ENCODE results near the gene RBPMS2. TPM values are rescaled to one million over a fixed set of nuclear protein-coding genes. Genes with fewer than 3 reads are reported as not detected.

RBPMS2 gene
- polyA plus RNA-seq, 1 experiment, result 0.88 TPM

DNA sequence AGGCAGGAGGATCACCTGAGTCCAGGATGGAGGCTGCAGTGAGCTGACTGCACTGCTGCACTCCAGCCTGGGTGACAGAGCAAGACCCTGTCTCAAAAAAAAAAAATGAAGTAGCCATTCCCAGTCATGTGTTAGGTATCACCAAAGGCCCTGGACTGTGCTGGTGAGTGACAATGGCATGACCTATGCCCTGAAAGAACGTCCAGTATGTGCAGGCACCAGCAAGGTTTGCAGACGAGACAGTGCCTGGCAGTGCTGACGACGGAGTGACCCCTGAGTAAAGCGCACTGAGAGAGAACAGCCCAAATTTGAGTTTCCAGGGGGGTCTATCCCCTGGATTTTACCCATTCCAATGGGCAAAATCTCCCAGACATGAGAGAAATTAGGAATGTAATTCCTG lies 45.2 kb downstream of the RBPMS2 start:
- ChIA-PET CTCF (interaction anchor here (0.6 to 8.7 kb wide), 9 partner anchors 14 to 175 kb away, joined by 3 to 201 read pairs (median 5); no protein-coding TSS in a partner anchor), POLR2A (no interaction called here)

DNA sequence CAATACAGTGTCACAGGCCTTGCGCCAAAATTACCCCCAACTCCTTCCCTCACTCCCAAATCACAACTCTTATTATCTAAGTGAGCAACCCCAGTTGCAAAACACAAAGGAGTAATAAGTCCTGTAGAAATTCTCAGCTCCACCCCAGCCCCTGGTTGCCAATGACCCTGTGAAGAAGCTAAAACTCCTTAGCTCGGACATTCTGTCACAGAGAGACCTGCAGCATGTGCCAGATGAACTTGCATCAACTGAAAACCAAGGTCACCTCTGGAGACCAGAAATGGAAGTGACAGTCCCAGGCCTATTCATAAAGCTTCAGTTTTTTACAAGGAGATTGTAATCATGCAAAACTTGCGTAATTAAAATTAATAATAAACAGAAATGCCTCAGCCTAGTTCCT lies 55.2 kb downstream of the RBPMS2 start:
- CTCF ChIA-PET, result interaction anchor here (0.6 to 1.3 kb wide), 5 partner anchors 33 to 90 kb away, joined by 3 to 6 read pairs (median 4); no protein-coding TSS in a partner anchor
- no peak overlapping the region for H3K4me3 ChIP-seq (ENCODE audit: low read depth, low read length)

More for the DNA sequence above, 45.2 kb downstream of the RBPMS2 start:
- no peaks in the 10 kb centered on the region for H3K9me3 ChIP-seq (ENCODE audit: control insufficient read depth, insufficient read depth, low read length)
- TF ChIP-seq, protein P1, sequence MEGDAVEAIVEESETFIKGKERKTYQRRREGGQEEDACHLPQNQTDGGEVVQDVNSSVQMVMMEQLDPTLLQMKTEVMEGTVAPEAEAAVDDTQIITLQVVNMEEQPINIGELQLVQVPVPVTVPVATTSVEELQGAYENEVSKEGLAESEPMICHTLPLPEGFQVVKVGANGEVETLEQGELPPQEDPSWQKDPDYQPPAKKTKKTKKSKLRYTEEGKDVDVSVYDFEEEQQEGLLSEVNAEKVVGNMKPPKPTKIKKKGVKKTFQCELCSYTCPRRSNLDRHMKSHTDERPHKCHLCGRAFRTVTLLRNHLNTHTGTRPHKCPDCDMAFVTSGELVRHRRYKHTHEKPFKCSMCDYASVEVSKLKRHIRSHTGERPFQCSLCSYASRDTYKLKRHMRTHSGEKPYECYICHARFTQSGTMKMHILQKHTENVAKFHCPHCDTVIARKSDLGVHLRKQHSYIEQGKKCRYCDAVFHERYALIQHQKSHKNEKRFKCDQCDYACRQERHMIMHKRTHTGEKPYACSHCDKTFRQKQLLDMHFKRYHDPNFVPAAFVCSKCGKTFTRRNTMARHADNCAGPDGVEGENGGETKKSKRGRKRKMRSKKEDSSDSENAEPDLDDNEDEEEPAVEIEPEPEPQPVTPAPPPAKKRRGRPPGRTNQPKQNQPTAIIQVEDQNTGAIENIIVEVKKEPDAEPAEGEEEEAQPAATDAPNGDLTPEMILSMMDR (IDR thresholded peaks at IDR 0.05; ENCODE audit: low read depth, low read length), result no peak
- no peaks in the 10 kb centered on the region for H3K27me3 ChIP-seq (ENCODE audit: control insufficient read depth, insufficient read depth, low read length)
- DNase-seq (ENCODE audit: low read depth, low spot score), result no peak
- no peak overlapping the region for H3K27ac ChIP-seq (ENCODE audit: low read depth, low read length)
- H3K4me3 ChIP-seq (ENCODE audit: low read depth, low read length), result no peak overlapping the region

DNA sequence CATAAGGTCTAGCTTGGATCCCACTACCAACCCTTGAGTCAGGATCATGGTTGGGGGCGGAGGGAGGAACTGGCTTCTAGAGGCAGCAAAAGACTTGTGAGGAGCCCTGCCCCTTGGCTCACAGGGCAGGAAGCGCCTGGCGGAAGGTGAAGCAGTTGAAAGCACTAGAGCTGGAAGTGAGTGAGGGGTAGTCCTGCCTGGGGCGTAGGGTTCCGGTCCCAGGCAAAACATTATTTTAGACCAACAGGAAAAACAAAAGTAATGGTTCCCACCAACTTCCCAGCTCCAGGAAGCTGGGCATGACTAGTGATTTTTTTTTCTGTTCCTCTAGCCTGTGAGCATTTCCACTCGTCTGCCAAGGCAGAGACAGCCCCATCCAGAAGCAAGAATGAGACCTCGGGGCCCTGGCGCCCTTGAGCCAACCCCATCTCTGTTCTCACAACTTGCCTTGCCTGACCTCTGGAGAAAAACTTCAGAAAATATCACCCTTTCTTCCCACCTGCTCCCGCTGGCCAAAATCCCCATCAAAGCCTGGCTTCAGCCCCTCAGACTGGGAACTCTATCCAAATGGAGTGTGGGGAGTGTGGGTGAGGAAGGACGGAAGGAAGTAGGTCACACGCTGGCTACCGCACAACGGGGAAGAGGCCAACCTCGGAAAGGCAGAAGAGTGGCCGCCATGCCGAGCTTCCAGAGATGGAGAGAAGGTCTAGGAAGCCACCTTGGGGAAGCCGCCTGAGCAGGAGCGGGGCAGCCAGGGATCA lies 57.5 kb downstream of the RBPMS2 start:
- POLR2A ChIA-PET, result no interaction called here
- Histone ChIP-seq H3K27me3 (ENCODE audit: control insufficient read depth, insufficient read depth, low read length) (no peaks in the 10 kb centered on the region), H3K4me3 (ENCODE audit: low read depth, low read length) (no peak overlapping the region), H3K27ac (ENCODE audit: low read depth, low read length) (no peak overlapping the region), H3K9me3 (ENCODE audit: control insufficient read depth, insufficient read depth, low read length) (no peaks in the 10 kb centered on the region)
- CTCF ChIA-PET, result interaction anchor here (1.6 kb wide), 1 partner anchor 10 kb away, joined by 6 read pairs; no protein-coding TSS in a partner anchor
- DNase-seq (ENCODE audit: low read depth, low spot score), result no peak
- TF ChIP-seq, protein P1 (IDR thresholded peaks at IDR 0.05; ENCODE audit: low read depth, low read length), result no peak

More for the DNA sequence above, 55.2 kb downstream of the RBPMS2 start:
- H3K9me3 ChIP-seq (ENCODE audit: control insufficient read depth, insufficient read depth, low read length), result no peaks in the 10 kb centered on the region
- H3K27ac ChIP-seq (ENCODE audit: low read depth, low read length), result no peak overlapping the region
- TF ChIP-seq, protein P1 (IDR thresholded peaks at IDR 0.05; ENCODE audit: low read depth, low read length), result no peak
- no peaks in the 10 kb centered on the region for H3K27me3 ChIP-seq (ENCODE audit: control insufficient read depth, insufficient read depth, low read length)
- no peak for DNase-seq (ENCODE audit: low read depth, low spot score)
- POLR2A ChIA-PET, result interaction anchor here (0.6 to 0.7 kb wide), 2 partner anchors 23 to 310 kb away, joined by 3 to 9 read pairs; no protein-coding TSS in a partner anchor

DNA sequence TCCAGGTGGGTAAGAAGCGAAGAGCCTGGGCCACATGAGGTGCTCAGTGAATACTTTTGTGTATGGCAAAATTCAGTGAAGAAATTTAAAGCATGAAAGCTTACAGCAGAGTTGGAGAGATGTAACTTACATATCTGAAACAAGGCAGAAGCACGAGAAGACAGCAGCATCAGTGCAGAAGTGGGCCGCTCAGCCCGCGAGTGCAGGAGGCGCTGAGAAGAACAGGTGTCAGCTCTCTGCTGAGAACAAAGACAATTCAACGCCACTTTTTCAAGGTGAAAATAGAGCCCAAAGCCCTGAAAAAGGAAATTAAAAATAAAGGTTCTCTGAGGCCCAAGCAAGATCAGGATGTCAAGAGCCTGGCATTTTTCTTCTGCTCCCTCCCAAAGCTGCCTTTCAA lies 58.3 kb downstream of the RBPMS2 start:
- TF ChIP-seq, protein P1 (IDR thresholded peaks at IDR 0.05; ENCODE audit: low read depth, low read length), result no peak
- POLR2A ChIA-PET, result no interaction called here
- Histone ChIP-seq H3K4me3 (ENCODE audit: low read depth, low read length) (no peak overlapping the region), H3K27me3 (ENCODE audit: control insufficient read depth, insufficient read depth, low read length) (no peaks in the 10 kb centered on the region), H3K9me3 (ENCODE audit: control insufficient read depth, insufficient read depth, low read length) (no peaks in the 10 kb centered on the region), H3K27ac (ENCODE audit: low read depth, low read length) (no peak overlapping the region)
- no peak for DNase-seq (ENCODE audit: low read depth, low spot score)
- CTCF ChIA-PET, result interaction anchor here (0.6 kb wide), 1 partner anchor 291 kb away, joined by 10 read pairs; no protein-coding TSS in a partner anchor

DNA sequence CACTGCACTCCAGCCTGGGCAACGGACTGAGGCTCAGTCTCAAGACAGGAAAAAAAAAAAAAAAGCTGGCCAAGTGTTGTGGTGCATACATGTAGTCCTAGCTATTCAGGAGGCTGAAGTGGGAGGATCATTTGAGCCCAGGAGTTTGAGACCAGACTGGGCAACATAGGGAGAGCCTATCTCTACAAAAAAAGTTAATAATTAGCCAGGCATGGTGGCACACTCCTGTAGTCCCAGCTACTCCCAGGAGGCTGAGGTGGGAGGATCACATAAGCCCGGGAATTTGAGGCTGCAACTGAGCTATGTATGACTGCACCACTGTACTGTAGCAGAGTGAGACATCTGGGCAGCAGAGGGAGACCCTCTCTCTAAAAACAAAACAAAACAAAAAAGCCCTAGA lies 58.9 kb downstream of the RBPMS2 start:
- DNase-seq (ENCODE audit: low read depth, low spot score), result no peak

More for the DNA sequence above, 58.9 kb downstream of the RBPMS2 start:
- ChIA-PET CTCF (interaction anchor here (0.6 to 1.3 kb wide), 3 partner anchors 11 to 290 kb away, joined by 3 to 10 read pairs (median 9); no protein-coding TSS in a partner anchor), POLR2A (no interaction called here)
- Histone ChIP-seq H3K9me3 (ENCODE audit: control insufficient read depth, insufficient read depth, low read length) (no peaks in the 10 kb centered on the region), H3K27me3 (ENCODE audit: control insufficient read depth, insufficient read depth, low read length) (no peaks in the 10 kb centered on the region), H3K4me3 (ENCODE audit: low read depth, low read length) (no peak overlapping the region), H3K27ac (ENCODE audit: low read depth, low read length) (no peak overlapping the region)
- TF ChIP-seq, protein P1 (IDR thresholded peaks at IDR 0.05; ENCODE audit: low read depth, low read length), result no peak

Data from AG04450 (cell line).